Measurements from ENCODE around the gene ZHX3.

The ZHX3 gene

DNA sequence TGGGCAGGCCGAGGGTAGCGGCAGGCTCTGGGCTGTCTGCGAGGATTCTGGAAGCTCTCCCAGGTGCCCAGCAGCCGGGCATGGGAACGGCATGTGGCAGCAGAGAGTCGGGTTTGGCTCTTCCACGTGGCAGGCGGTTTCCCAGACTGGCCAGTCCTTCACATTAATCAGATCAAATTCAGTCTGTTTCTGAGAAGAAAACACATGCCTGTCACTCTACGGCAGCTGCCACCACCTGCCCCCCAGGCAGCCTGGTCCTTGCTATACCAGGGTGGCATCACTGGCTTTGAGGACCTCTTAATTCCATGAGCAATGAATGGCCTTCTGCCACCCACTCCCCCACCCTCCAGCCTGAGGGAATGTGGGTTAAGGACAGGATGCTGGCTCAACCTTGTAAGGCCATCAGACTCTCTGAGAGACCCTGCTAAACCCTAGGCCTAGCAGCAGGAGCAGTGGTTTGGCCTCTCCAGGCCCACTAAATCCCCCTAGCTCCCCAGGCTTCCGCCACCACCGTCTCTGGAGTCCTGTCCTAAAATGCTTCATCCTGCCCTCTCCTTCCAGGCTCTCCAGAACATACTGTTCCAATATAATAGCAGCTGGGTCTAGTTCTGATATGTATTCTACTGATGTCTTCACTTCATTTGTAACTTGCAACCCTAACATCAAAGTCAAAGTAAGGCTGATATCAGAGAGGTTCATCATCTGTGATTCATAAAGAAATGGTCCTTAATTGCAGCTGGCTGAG is 132.3 kb downstream of the ZHX3 start:
- DNase-seq (ENCODE audit: low read depth in 2 of 2) = no peak

- no peak for DNase-seq (ENCODE audit: low read depth in 2 of 2)
These were observed 133.7 kb downstream of the ZHX3 start for GRCh38 chr20:41183831-41184230.

- no peak for DNase-seq (ENCODE audit: low read depth in 2 of 2)
These were observed 134.1 kb downstream of the ZHX3 start for GRCh38 chr20:41183391-41183790.

DNA sequence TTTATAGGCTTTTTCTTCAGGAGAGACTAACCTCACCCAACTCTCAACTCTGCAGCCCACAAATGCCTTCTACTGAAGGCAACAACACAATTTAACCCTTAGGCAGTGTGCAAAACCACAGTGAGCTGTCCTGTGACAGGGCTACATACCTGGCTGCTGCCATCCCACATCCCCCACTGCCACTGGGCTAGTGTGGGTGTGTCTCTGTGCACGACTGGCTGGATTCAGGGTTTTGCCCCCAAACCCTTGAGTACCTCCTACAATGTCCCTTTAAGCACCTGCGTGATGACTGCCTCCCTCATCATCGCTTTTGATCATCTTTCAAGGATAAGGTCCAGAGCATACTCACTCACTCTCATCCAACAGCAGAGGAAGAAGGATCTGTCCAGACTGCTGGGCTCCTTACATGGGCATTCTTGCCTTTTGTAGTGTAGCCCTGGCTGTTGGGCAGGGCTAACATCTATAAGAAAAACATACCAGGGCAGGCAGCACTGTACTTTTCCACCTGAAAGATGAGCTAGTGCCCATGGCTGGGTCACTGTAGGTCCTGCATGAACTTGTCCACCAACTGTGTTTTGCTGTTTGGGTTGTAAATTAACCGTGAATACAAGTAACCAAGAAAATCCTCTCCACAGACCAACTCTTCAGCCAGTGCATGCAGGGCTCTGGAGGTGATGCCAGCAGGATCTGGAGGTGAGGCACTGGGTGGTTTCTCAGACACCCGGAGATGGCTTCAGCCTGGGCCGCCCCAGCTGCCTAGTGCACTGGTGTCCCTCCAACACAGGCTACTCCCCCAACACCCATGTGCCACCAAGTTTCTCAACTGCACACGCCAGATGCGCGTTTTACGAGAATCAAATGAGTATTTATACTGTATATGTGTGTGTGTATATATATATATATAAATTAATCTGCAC is 135.0 kb downstream of the ZHX3 start:
- no peak for DNase-seq (ENCODE audit: low read depth in 2 of 2)

DNA sequence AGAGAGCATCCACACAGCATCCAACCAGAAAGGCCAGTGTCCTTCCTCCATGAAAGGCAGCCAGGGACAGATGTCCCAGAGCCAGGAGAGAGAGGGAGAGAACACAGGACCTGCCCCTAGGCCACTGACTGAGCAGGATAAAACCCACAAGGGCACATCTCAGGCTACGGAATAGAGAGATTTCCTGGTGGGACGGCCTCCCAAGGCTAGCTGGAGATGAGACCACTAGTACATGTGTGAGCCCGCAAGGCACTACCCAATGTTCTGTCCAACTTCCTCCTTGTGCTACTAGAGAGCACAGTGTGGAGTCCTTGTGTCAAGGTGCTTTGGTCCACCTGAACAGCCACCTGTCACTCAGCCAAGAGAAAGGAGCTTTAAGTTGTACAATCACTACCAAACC is 136.0 kb downstream of the ZHX3 start:
- DNase-seq (ENCODE audit: low read depth in 2 of 2) = no peak

- DNase-seq (ENCODE audit: low read depth in 2 of 2) = no peak
These were observed 136.8 kb downstream of the ZHX3 start for GRCh38 chr20:41180599-41181333.

DNA sequence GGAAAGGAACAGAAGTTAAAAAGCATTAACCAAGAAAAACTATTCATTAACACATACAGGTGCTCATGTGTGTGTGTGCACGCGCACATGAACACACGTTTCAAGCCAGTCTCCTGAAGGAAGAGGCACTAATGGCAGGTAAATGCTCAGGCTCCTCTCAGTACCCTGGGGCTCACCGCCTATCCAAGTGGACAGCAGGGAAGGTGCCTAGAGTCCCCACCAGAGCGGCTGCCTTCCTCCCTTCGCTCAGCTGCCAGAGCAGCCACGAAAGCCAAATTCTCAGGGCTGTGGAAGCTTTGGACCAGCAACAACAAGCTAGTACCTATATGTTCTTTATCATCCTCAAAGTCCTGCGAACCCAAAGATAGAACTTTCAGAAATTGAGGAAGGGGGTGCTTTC is 137.6 kb downstream of the ZHX3 start:
- no peak for DNase-seq (ENCODE audit: low read depth in 2 of 2)

DNA sequence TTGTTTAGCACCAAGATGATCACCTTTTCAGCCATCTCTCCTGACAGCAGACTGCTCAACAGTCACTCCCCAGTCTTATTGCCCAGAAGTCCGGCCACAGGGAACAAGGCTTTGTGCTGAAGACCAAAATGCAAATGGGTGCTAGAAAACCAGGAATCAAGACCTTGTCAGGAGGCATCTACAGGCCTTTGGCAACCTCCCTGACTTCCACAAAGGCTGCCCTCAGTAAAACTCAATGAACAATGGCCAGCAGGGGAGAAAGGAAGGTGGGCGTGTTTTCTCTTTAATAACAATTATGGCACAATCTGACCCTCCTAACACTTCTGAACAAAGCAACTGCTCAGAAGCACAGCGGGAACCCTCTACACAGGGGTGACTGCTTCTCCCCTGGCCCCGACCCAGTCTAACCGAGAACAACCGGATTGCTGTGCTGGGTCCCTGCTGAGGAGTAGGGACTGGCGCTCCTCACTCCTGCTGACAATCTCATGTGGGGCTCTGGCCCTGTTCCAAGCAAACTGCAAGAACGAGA is 138.6 kb downstream of the ZHX3 start:
- DNase-seq (ENCODE audit: low read depth in 2 of 2) = no peak

DNA sequence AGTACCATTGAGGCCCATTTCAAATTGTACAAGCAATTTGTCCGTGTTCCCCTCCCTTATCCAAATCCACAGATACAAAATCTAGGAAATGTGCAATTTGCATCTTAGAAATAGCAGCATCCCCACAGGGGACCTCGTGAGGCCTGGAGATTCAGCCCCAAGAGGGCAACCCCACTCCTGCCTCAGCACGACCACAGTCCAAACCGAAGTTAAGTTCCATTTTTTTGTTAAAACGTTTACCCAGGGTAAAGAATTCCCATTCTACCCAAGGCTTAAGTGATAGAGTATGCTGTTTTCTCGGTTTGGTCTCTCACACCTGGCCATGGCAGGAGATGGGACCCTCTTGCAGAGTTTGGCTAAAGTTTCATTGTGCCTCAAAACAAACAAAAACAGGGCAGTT is 139.0 kb downstream of the ZHX3 start:
- DNase-seq (ENCODE audit: low read depth in 2 of 2) = no peak

GRCh38 chr20:41177636-41178035 is 139.9 kb downstream of the ZHX3 start:
- DNase-seq (ENCODE audit: low read depth in 2 of 2) = peak; percentile 78 to 83

- no peak for DNase-seq (ENCODE audit: low read depth in 2 of 2)
These were observed 140.6 kb downstream of the ZHX3 start for GRCh38 chr20:41176711-41177552.

DNA sequence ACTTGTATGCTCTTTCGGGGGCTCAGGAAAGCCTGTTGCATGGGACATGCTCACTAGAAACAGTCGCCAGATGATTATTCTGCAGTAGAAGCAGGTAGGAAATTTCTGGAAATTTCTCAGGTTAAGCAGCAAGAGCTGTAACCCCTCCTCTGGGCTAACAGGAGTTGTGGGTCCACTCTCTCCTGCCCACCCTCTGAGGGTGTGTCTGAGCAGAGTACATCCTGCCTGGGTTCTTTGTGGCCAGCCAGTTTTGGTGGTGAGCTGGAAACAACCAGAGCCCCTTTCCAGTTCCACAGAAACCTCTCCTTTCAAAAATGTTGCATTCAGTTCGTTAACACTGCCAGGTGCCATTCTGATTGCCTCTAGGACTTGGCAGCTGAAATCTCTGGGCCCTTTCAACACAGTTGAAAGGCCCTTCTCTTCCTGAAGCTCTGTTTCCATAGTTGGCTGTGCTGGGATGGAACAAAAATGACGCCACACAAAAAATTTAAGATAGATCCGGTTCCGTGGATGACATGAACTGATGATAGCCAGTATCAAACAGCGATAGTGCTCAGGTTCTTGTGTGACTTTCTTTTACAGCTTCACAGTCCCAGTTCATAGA is 141.7 kb downstream of the ZHX3 start:
- DNase-seq (ENCODE audit: low read depth in 2 of 2) = no peak

GRCh38 chr20:41175201-41175651 is 142.3 kb downstream of the ZHX3 start:
- DNase-seq (ENCODE audit: low read depth in 2 of 2) = no peak

GRCh38 chr20:41174782-41175181 is 142.7 kb downstream of the ZHX3 start:
- no peak for DNase-seq (ENCODE audit: low read depth in 2 of 2)

GRCh38 chr20:41174373-41174772 is 143.2 kb downstream of the ZHX3 start:
- DNase-seq (ENCODE audit: low read depth in 2 of 2) = no peak

- DNase-seq (ENCODE audit: low read depth in 2 of 2) = no peak
These were observed 143.7 kb downstream of the ZHX3 start for GRCh38 chr20:41173791-41174341.

DNA sequence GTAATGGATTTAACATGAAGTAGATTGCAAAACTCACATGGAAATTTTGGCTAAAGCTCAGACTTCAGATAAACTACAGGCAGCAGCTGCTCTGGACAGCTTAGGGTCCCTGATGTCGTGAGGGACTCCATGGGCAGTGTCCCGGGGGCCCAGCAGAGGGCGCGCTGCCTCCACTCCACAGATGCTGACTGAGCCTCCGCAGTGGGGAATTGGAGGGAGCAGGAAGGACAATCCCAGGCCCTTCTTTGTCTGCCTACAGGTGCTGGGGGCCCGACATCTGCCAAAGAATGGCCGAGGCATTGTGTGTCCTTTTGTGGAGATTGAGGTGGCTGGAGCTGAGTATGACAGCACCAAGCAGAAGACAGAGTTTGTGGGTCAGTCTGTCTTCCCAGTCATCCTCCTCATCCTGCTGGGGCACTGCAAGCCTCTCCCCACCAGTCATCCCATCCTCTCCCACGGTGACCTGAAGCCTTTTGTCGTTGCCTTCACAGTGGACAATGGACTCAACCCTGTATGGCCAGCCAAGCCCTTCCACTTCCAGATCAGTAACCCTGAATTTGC is 144.3 kb downstream of the ZHX3 start:
- peak; percentile 19 to 30 for DNase-seq (ENCODE audit: low read depth in 2 of 2)

- no peak for DNase-seq (ENCODE audit: low read depth in 2 of 2)
These were observed 145.0 kb downstream of the ZHX3 start for GRCh38 chr20:41172296-41173140.

GRCh38 chr20:41171736-41172295 is 145.7 kb downstream of the ZHX3 start:
- no peak for DNase-seq (ENCODE audit: low read depth in 2 of 2)

All from fibroblast of skin of left biceps (primary cell).